Tibial nerve (tissue), 4 donors: ENCODE measurements around the gene AP3D1.

Source experiments
- EP300 ChIP-seq, 2 donors: sonication (generic); formaldehyde crosslinking; IDR thresholded peaks; one replicate each; pipeline ENCODE4 v1.6.1; 2017; ENCODE audit warnings: antibody characterized with exemption in 2 of 2, mild to moderate bottlenecking in 1 of 2
- POLR2A ChIP-seq, 2 donors: fragments of 450-650 bp; IDR thresholded peaks; one replicate each; pipeline ENCODE4 v1.6.1; 2017; ENCODE audit warnings: antibody characterized with exemption in 2 of 2, mild to moderate bottlenecking in 2 of 2, moderate library complexity in 2 of 2
- TF ChIP-seq, protein P1 (sequence below), 5 experiments: fragments of 200-600 bp in 3 of 5; fragments of 450-650 bp in 2 of 5; sonication (generic) in 3 of 5; IDR thresholded peaks; one replicate each; pipeline ENCODE4 v1.5.1; 2016 to 2019; ENCODE audit warnings: antibody characterized with exemption in 5 of 5, mild to moderate bottlenecking in 3 of 5, moderate library complexity in 2 of 5

- TF ChIP-seq, protein P1, sequence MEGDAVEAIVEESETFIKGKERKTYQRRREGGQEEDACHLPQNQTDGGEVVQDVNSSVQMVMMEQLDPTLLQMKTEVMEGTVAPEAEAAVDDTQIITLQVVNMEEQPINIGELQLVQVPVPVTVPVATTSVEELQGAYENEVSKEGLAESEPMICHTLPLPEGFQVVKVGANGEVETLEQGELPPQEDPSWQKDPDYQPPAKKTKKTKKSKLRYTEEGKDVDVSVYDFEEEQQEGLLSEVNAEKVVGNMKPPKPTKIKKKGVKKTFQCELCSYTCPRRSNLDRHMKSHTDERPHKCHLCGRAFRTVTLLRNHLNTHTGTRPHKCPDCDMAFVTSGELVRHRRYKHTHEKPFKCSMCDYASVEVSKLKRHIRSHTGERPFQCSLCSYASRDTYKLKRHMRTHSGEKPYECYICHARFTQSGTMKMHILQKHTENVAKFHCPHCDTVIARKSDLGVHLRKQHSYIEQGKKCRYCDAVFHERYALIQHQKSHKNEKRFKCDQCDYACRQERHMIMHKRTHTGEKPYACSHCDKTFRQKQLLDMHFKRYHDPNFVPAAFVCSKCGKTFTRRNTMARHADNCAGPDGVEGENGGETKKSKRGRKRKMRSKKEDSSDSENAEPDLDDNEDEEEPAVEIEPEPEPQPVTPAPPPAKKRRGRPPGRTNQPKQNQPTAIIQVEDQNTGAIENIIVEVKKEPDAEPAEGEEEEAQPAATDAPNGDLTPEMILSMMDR (IDR thresholded peaks at IDR 0.05) = no peak
- no peak for TF ChIP-seq POLR2A (IDR thresholded peaks at IDR 0.05)
- TF ChIP-seq EP300 (IDR thresholded peaks at IDR 0.05) = no peak
These were observed 34.9 kb downstream of the AP3D1 start for GRCh38 chr19:2116507-2116906.
